Ovary (tissue), 10 donors: ENCODE measurements around the gene S100A6. TPM values are rescaled to one million over a fixed set of nuclear protein-coding genes. Genes with fewer than 3 reads are reported as not detected.
"Not testable (repeated sequence)": the region's sequence is repeated elsewhere in the genome, so short reads cannot be mapped to it uniquely, and the experiment has no call there.

Experiments
- DNase-seq, 5 donors: peaks; one replicate each; pipeline ENCODE4 v3.0.0-alpha.2; 2019 to 2020
- H3K27ac ChIP-seq, 2 donors: fragments of 200-600 bp; one replicate each; pipeline versions ENCODE4 v1.5.1 to v1.8.0; 2019 to 2022
- H3K27me3 ChIP-seq: fragments of 200-600 bp; one replicate; pipeline ENCODE4 v1.8.0; 2022
- H3K36me3 ChIP-seq: fragments of 200-600 bp; sonication (generic); one replicate; pipeline ENCODE4 v1.5.1; 2019
- H3K4me1 ChIP-seq: one replicate; pipeline ENCODE4 v1.8.1; 2013; ENCODE audit warnings: mild to moderate bottlenecking, moderate library complexity; ENCODE audit not compliant: insufficient read depth
- H3K4me3 ChIP-seq: fragments of 200-600 bp; sonication (generic); one replicate; pipeline ENCODE4 v1.5.1; 2017
- H3K9me3 ChIP-seq, 2 donors: fragments of 200-600 bp in 1 of 2; sonication (generic) in 1 of 2; one replicate each; pipeline versions ENCODE4 v1.5.1 to v1.8.1; 2013 to 2019; ENCODE audit warnings: mild to moderate bottlenecking in 1 of 2, moderate library complexity in 1 of 2
- EP300 ChIP-seq: sonication (generic); formaldehyde crosslinking; IDR thresholded peaks from one replicate; pipeline ENCODE4 v1.6.1; 2017; ENCODE audit warnings: antibody characterized with exemption
- POLR2A ChIP-seq: fragments of 450-650 bp; IDR thresholded peaks from one replicate; pipeline ENCODE4 v1.6.1; 2017; ENCODE audit warnings: antibody characterized with exemption, mild to moderate bottlenecking, moderate library complexity
- WGBS, 3 donors: extraction: QIAGEN DNeasy Blood & Tissue Kit in 1 of 3; methylation state at CpG; one replicate each; pipeline versions ENCODE4 v1.1.5 to v1.1.7; 2013 to 2017; 5-methylcytosine and 5-hydroxymethylcytosine counted together
- intact Hi-C, 4 donors: fragments of 100-400 bp; cut with DNase I; formaldehyde crosslinking; loops; one replicate each; pipeline versions ENCODE4 v1.11.0 to v1.15.1; 2022 to 2023
- long read RNA-seq, 3 donors: library from polyadenylated mRNA in 2 of 3; unstranded in 2 of 3; transcript quantifications; one replicate each; pipeline ENCODE4 v2.0.0 and lab custom pipeline, GENCODE V29; 2021 to 2026
- polyA plus RNA-seq, 2 donors: library from polyadenylated mRNA; stranded (reverse); fragments of 200-250 nt in 1 of 2; fragments of 350-450 nt in 1 of 2; fragmentation: Illumina TruSeq in 1 of 2; extraction: RNeasy Lipid Tissue Mini Kit (QIAGEN cat#74804) in 1 of 2; gene quantifications; one replicate each; pipeline ENCODE4 v1.2.3, GENCODE V29; 2013 to 2014
- total RNA-seq, 7 donors: library from RNA; depleted of rRNA in 2 of 7; stranded (reverse); fragments of >200 nt in 2 of 7; fragmentation: NEBNext Ultra II Directional in 3 of 7; extraction: Animal tissue kit (Norgen Biotek cat#: 25700) in 3 of 7; gene quantifications; one replicate each; pipeline versions ENCODE4 v1.1.0 to v1.2.4, GENCODE V29; 2016 to 2023
- TF ChIP-seq, protein P1 (sequence below), 3 donors: fragments of 450-650 bp in 2 of 3; fragments of 200-600 bp in 1 of 3; IDR thresholded peaks; one replicate each; pipeline versions ENCODE4 v1.5.1 to v1.8.0; 2016 to 2022; ENCODE audit warnings: antibody characterized with exemption in 3 of 3, mild to moderate bottlenecking in 1 of 3
- donor health status: DM: no; HTN: no; CAD: no; lungs with moderate emphysema.
- donor health status: DM: no; HTN: no; CAD: no.
- donor health status: Bipolar disorder and iron deficiency.
- donor health status: DM: yes; HTN: yes; CAD: no.
- donor health status: DM: no; HTN: no; CAD: no.
- donor health status: DM: yes; HTN: yes; CAD: no.

The S100A6 gene
- 100 to 1,000 TPM; 170 to 646 (median 456) TPM for total RNA-seq
- 100 to 1,000 TPM; 587 to 764 TPM for polyA plus RNA-seq
- long read RNA-seq, donor 1, transcript S100A6-201 (3 exons, 665 nt): major isoform, 53 of 64 reads
- long read RNA-seq, donor 1, partial matches to known transcripts: 4 of 64 reads
- long read RNA-seq, donor 1, other reads (novel, unspliced or antisense): 7 of 64 reads
- long read RNA-seq, donor 2, transcript S100A6-201 (3 exons, 665 nt): major isoform, 77 of 142 reads
- long read RNA-seq, donor 2, partial matches to known transcripts: 65 of 142 reads
- long read RNA-seq, donor 2, other reads (novel, unspliced or antisense): 0 of 142 reads
- long read RNA-seq, donor 3, transcript S100A6-205 (3 exons, 673 nt): minor isoform, 8 of 328 reads
- long read RNA-seq, donor 3, transcript S100A6-201 (3 exons, 665 nt): major isoform, 309 of 328 reads
- long read RNA-seq, donor 3, partial matches to known transcripts: 3 of 328 reads
- long read RNA-seq, donor 3, other reads (novel, unspliced or antisense): 8 of 328 reads

DNA sequence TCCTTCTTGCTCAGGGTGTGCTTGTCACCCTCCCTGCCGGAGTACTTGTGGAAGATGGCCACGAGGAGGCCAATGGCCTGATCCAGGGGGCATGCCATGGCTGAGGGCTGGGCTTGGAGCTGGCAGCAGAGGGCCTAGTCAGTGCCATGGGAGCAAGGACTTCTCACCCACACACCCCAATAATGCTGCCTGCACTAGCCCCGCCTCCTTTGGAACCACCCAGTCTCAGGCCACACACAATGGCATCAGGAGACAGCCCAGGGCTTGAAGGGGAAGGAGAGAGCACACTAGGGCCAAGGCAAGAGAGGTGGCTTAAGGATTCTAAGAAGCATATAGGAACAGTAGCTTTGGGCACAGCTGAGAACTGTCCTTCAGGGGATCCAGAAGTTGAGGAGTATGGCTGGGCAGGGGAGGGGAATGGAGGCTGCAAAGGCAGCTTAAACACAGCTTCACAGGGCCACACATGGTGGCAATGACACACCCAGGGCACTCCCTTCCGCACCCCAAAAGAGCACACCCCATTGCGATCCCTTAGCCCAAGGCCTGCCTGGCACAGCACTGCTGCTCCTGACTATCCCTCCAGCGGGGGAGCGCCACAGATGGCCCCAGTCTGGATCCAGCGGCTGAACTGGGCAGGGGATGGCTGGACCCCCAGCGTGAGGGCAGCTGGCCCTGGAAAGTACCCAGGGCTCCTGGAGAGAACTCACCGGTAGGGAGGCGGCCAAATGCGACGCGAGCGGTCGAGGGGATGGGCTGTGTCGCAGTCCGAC, at the start of gene S100A6:
Gene S100A6 (minus strand): TSS at position 750 of the 770 bp plus-strand sequence. CDS start 652 bp downstream, at position 98.
- Histone ChIP-seq H3K36me3 (no peaks in the 10 kb centered on the region), H3K4me1 (peaks cover 18% of the 10 kb centered on the region), H3K9me3 (no peaks in the 10 kb centered on the region), H3K27me3 (no peaks in the 10 kb centered on the region), H3K4me3 (peak within 1 kb of the TSS; percentile 56), H3K27ac (peak within 1 kb of the TSS; percentile 95 to 97)
- TF ChIP-seq, protein P1, sequence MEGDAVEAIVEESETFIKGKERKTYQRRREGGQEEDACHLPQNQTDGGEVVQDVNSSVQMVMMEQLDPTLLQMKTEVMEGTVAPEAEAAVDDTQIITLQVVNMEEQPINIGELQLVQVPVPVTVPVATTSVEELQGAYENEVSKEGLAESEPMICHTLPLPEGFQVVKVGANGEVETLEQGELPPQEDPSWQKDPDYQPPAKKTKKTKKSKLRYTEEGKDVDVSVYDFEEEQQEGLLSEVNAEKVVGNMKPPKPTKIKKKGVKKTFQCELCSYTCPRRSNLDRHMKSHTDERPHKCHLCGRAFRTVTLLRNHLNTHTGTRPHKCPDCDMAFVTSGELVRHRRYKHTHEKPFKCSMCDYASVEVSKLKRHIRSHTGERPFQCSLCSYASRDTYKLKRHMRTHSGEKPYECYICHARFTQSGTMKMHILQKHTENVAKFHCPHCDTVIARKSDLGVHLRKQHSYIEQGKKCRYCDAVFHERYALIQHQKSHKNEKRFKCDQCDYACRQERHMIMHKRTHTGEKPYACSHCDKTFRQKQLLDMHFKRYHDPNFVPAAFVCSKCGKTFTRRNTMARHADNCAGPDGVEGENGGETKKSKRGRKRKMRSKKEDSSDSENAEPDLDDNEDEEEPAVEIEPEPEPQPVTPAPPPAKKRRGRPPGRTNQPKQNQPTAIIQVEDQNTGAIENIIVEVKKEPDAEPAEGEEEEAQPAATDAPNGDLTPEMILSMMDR (IDR thresholded peaks at IDR 0.05): no peak
- TF ChIP-seq POLR2A (no peak), EP300 (no peak)
- peak; percentile 62 to 67 (median 63) for DNase-seq
- WGBS, 3 donors: 9 to 15% (median 13%) methylated on average over 14 to 18 of the region's 18 CpGs
- intact Hi-C loops: loop anchor here in 1 of 4 donors (1.0 kb wide), 1 partner anchor 31 kb away; no protein-coding TSS in a partner anchor

DNA sequence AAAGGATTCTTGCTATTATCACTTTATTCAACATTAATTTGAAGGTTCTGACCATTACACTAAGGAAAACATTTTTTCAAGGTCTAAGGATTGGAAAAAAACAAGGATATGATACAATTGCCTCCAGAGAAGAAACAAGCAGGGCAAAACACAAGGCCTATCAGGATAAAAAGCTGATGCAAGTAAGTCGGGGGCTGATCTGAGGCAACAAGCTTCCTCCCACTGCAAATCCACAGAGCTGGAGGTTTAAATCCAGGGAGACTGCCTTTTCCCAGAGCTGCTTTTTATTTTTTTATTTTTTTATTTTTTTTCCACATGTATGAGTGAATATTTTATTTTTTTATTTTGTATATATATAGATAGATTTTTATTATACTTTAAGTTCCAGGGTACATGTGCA, 49.2 kb upstream of the S100A6 start:
- 4 to 31% (median 12%) methylated on average over 1 of the region's 1 CpG for WGBS, 3 donors
- no peaks in the 10 kb centered on the region for H3K36me3 ChIP-seq
- H3K27ac ChIP-seq: peak overlapping the region; percentile 54 to 56
- H3K27me3 ChIP-seq: no peaks in the 10 kb centered on the region
- DNase-seq: no peak
- H3K4me1 ChIP-seq: peaks cover 15% of the 10 kb centered on the region
- intact Hi-C loops: no loop called here
- no peak overlapping the region for H3K4me3 ChIP-seq
- TF ChIP-seq, protein P1 (IDR thresholded peaks at IDR 0.05): no peak
- no peak for TF ChIP-seq EP300
- TF ChIP-seq POLR2A: no peak
- no peaks in the 10 kb centered on the region for H3K9me3 ChIP-seq

DNA sequence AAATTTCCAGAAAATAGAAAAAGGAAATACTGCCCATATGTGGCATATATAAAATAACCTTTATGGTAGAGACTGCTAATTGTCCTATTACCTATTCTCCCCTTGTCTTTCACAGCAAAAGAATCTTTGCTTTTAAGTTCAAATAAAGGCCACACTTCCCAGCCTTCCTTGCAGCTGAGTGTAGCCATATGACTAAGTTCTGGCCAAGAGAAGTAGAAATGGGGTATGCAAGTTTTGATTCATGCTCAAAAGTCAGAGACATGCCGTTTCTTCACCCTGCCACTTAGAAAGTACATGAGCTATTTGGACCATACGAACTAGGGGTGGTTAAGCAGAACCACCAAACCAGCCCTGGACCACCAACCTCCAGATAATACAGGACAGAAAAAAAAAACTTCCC, 48.2 kb upstream of the S100A6 start:
- WGBS, 3 donors: 31 to 48% (median 47%) methylated on average over 2 of the region's 2 CpGs
- Histone ChIP-seq H3K4me3 (no peak overlapping the region), H3K27me3 (no peaks in the 10 kb centered on the region), H3K9me3 (no peaks in the 10 kb centered on the region), H3K4me1 (peaks cover 15% of the 10 kb centered on the region), H3K27ac (no peak overlapping the region), H3K36me3 (no peaks in the 10 kb centered on the region)
- TF ChIP-seq POLR2A: no peak
- TF ChIP-seq, protein P1 (IDR thresholded peaks at IDR 0.05): no peak
- intact Hi-C loops: loop anchor here in 1 of 4 donors (5.0 kb wide), 1 partner anchor 33 kb away; the partner anchor contains the start of gene S100A14
- DNase-seq: no peak

DNA sequence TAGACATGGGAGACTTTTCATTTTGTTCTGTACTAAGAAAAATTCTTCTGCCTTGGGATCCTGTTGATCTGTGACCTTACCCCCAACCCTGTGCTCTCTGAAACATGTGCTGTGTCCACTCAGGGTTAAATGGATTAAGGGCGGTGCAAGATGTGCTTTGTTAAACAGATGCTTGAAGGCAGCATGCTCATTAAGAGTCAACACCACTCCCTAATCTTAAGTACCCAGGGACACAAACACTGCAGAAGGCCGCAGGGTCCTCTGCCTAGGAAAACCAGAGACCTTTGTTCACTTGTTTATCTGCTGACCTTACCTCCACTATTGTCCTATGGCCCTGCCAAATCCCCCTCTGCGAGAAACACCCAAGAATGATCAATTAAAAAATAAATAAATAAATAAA, 47.7 kb upstream of the S100A6 start:
- not testable (repeated sequence) for H3K27ac ChIP-seq, DNase-seq, H3K27me3 ChIP-seq, H3K9me3 ChIP-seq, H3K4me3 ChIP-seq, H3K36me3 ChIP-seq
- intact Hi-C loops: loop anchor here in 1 of 4 donors (5.0 kb wide), 1 partner anchor 34 kb away; the partner anchor contains the start of gene S100A14
- WGBS, 3 donors: 38 to 61% (median 52%) methylated on average over 3 of the region's 3 CpGs
- H3K4me1 ChIP-seq: peaks cover 14% of the 10 kb centered on the region

DNA sequence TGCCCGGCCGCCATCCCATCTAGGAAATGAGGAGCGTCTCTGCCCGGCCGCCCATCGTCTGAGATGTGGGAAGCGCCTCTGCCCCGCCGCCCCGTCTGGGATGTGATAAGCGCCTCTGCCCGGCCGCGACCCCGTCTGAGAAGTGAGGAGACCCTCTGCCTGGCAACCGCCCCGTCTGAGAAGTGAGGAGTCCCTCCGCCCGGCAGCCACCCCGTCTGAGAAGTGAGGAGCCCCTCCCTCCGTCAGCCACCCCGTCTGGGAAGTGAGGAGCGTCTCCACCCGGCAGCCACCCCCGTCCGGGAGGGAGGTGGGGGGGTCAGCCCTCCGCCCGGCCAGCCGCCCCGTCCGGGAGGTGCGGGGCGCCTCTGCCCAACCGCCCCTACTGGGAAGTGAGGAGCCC, 47.0 kb upstream of the S100A6 start:
- DNase-seq: not testable (repeated sequence)
- H3K4me1 ChIP-seq: peaks cover 14% of the 10 kb centered on the region

More for the DNA sequence above, 47.0 kb upstream of the S100A6 start:
- H3K27ac ChIP-seq, H3K9me3 ChIP-seq, H3K36me3 ChIP-seq, H3K4me3 ChIP-seq, H3K27me3 ChIP-seq: not testable (repeated sequence)
- intact Hi-C loops: loop anchor here in 1 of 4 donors (5.0 kb wide), 1 partner anchor 34 kb away; the partner anchor contains the start of gene S100A14
- 94 to 95% (median 95%) methylated on average over 15 to 34 of the region's 34 CpGs for WGBS, 3 donors
